IMR-90 (cell line): ENCODE results near the gene LRPAP1. TPM values are rescaled to one million over a fixed set of nuclear protein-coding genes. Genes with fewer than 3 reads are reported as not detected.

Source experiments
- ATAC-seq: fragments of 200-7000 bp; cut with Tn5 transposase; 2 replicates; pipeline ENCODE4 v1.9.1; 2020; ENCODE audit warnings: low read depth, mild to moderate bottlenecking, moderate library complexity
- BruUV-seq: library from RNA; stranded (reverse); fragments of 400-500 nt; replicated peaks from 2 replicates; lab custom pipeline; 2021; lab: Mats Ljungman, UMichigan
- CTCF ChIA-PET: fragments of 300-600 bp; formaldehyde crosslinking; extraction: SDS; loops from one replicate; lab custom pipeline; 2021; ENCODE audit warnings: antibody characterized with exemption; lab: Yijun Ruan, JAX
- POLR2A ChIA-PET: fragments of 300-600 bp; sonication (Branson Sonifier 250); formaldehyde crosslinking; loops from one replicate; lab custom pipeline; 2022; ENCODE audit warnings: antibody characterized with exemption; ENCODE audit not compliant: unreplicated experiment; lab: Charles Lee
- DNase-seq: peaks from one replicate; pipeline ENCODE4 v3.0.0; 2013
- H2AFZ ChIP-seq: replicated peaks from 2 replicates; pipeline ENCODE3; 2013; ENCODE audit warnings: low read length, mild to moderate bottlenecking; ENCODE audit not compliant: poor library complexity
- H2AK5ac ChIP-seq: 2 replicates; pipeline ENCODE4 v1.6.1; 2013; ENCODE audit warnings: low read depth, low read length, inconsistent platforms
- H2AK9ac ChIP-seq: replicated peaks from 2 replicates; pipeline ENCODE3; 2013; ENCODE audit warnings: mild to moderate bottlenecking, low read depth, low read length, moderate library complexity; ENCODE audit not compliant: poor library complexity
- H2BK120ac ChIP-seq: 2 replicates; pipeline ENCODE4 v1.6.1; 2013; ENCODE audit warnings: low read depth, low read length, inconsistent platforms
- H2BK15ac ChIP-seq: 3 replicates; pipeline ENCODE4 v1.6.1; 2013; ENCODE audit warnings: low read depth, low read length, inconsistent platforms
- H2BK20ac ChIP-seq: 2 replicates; pipeline ENCODE4 v1.6.1; 2013; ENCODE audit warnings: low read depth, mild to moderate bottlenecking, inconsistent platforms, low read length, moderate library complexity
- H2BK5ac ChIP-seq: 2 replicates; pipeline ENCODE4 v1.6.1; 2013; ENCODE audit warnings: mild to moderate bottlenecking, low read depth, low read length, inconsistent platforms; ENCODE audit not compliant: poor library complexity, severe bottlenecking
- H3K14ac ChIP-seq: replicated peaks from 2 replicates; pipeline ENCODE4 v1.6.1; 2013; ENCODE audit warnings: low read depth, low read length, inconsistent platforms
- H3K18ac ChIP-seq: 2 replicates; pipeline ENCODE4 v1.6.1; 2013; ENCODE audit warnings: low read depth, low read length, control low read depth
- H3K23ac ChIP-seq: 2 replicates; pipeline ENCODE4 v1.6.1; 2013; ENCODE audit warnings: low read depth, low read length, inconsistent platforms
- H3K27ac ChIP-seq: 2 replicates; pipeline ENCODE4 v1.5.1; 2013; ENCODE audit warnings: mild to moderate bottlenecking, control low read depth, low read length; ENCODE audit not compliant: insufficient read depth
- H3K27me3 ChIP-seq: 2 replicates; pipeline ENCODE4 v1.6.1; 2013; ENCODE audit warnings: low read length; ENCODE audit not compliant: control insufficient read depth, insufficient read depth
- H3K36me3 ChIP-seq: 2 replicates; pipeline ENCODE4 v1.6.1; 2013; ENCODE audit warnings: low read length, mixed read lengths; ENCODE audit not compliant: control insufficient read depth, insufficient read depth
- H3K4ac ChIP-seq: 2 replicates; pipeline ENCODE4 v1.6.1; 2013; ENCODE audit warnings: low read depth, low read length, inconsistent platforms
- H3K4me1 ChIP-seq: 2 replicates; pipeline ENCODE4 v1.6.1; 2013; ENCODE audit warnings: low read length, mixed read lengths; ENCODE audit not compliant: control insufficient read depth, insufficient read depth
- H3K4me2 ChIP-seq: 2 replicates; pipeline ENCODE4 v1.6.1; 2013; ENCODE audit warnings: low read depth, mild to moderate bottlenecking, control low read depth, low read length, moderate library complexity
- H3K4me3 ChIP-seq: 2 replicates; pipeline ENCODE4 v1.5.1; 2013; ENCODE audit warnings: low read depth, mild to moderate bottlenecking, control low read depth, low read length, moderate library complexity; ENCODE audit not compliant: insufficient read depth
- H3K56ac ChIP-seq: 2 replicates; pipeline ENCODE4 v1.6.1; 2013; ENCODE audit warnings: low read length, inconsistent platforms; ENCODE audit not compliant: insufficient read depth; ENCODE audit errors: extremely low read depth
- H3K79me1 ChIP-seq, 2 experiments: 2 replicates each; pipeline ENCODE4 v1.6.1; 2013; ENCODE audit warnings: low read length in 2 of 2, inconsistent platforms in 1 of 2, low read depth in 1 of 2
- H3K9ac ChIP-seq: 2 replicates; pipeline ENCODE4 v1.6.1; 2013; ENCODE audit warnings: low read depth, low read length, control low read depth
- H3K9me1 ChIP-seq: 2 replicates; pipeline ENCODE4 v1.6.1; 2013; ENCODE audit warnings: low read length, inconsistent platforms; ENCODE audit not compliant: insufficient read depth
- H3K9me3 ChIP-seq: 2 replicates; pipeline ENCODE4 v1.6.1; 2013; ENCODE audit warnings: low read length; ENCODE audit not compliant: control insufficient read depth, insufficient read depth
- H4K20me1 ChIP-seq: 2 replicates; pipeline ENCODE4 v1.6.1; 2013; ENCODE audit warnings: low read length, inconsistent platforms; ENCODE audit not compliant: insufficient read depth
- H4K5ac ChIP-seq: 2 replicates; pipeline ENCODE4 v1.6.1; 2013; ENCODE audit warnings: mild to moderate bottlenecking, low read depth, low read length, control low read depth
- H4K8ac ChIP-seq, 2 experiments: 2 replicates each; pipeline ENCODE4 v1.6.1; 2013; ENCODE audit warnings: low read depth in 2 of 2, low read length in 2 of 2, control low read depth in 1 of 2, inconsistent platforms in 1 of 2
- H4K91ac ChIP-seq: 2 replicates; pipeline ENCODE4 v1.6.1; 2013; ENCODE audit warnings: low read depth, low read length, inconsistent platforms; ENCODE audit not compliant: insufficient read depth
- CHD1 ChIP-seq: IDR thresholded peaks from 2 replicates; pipeline ENCODE4 v1.6.1; 2012; ENCODE audit warnings: low read depth, low read length, improper control_type of control experiment
- CTCF ChIP-seq: conservative IDR thresholded peaks from 2 replicates; pipeline ENCODE4 v1.5.1; 2012; ENCODE audit warnings: mild to moderate bottlenecking, low read depth, low read length, improper control_type of control experiment
- ELK1 ChIP-seq: fragments of 150-350 bp; IDR thresholded peaks from 2 replicates; pipeline ENCODE4 v1.6.1; 2016; ENCODE audit warnings: low read depth, mild to moderate bottlenecking, low read length, moderate library complexity, borderline replicate concordance
- FOS ChIP-seq: fragments of 150-350 bp; IDR thresholded peaks from 2 replicates; pipeline ENCODE4 v1.6.1; 2016; ENCODE audit warnings: low read depth, low read length
- MAFK ChIP-seq: IDR thresholded peaks from 2 replicates; pipeline ENCODE4 v1.6.1; 2012; ENCODE audit warnings: low read depth, low read length, improper control_type of control experiment
- POLR2A ChIP-seq: IDR thresholded peaks from 2 replicates; pipeline ENCODE4 v1.6.1; 2012; ENCODE audit warnings: mild to moderate bottlenecking, low read depth, low read length
- RAD21 ChIP-seq: IDR thresholded peaks from 2 replicates; pipeline ENCODE4 v1.6.1; 2012; ENCODE audit warnings: low read length, improper control_type of control experiment
- SMC3 ChIP-seq: fragments of 150-350 bp; IDR thresholded peaks from 2 replicates; pipeline ENCODE4 v1.6.1; 2016; ENCODE audit warnings: low read depth, mild to moderate bottlenecking, antibody characterized with exemption, low read length, moderate library complexity
- WGBS, 2 experiments: methylation state at CpG; one replicate each; pipeline versions ENCODE4 v1.1.5 to v1.1.7; 2013; ENCODE audit warnings: missing lambda C conversion rate in 2 of 2; ENCODE audit not compliant: insufficient read length in 1 of 2; ENCODE audit errors: extremely low coverage in 2 of 2; 5-methylcytosine and 5-hydroxymethylcytosine counted together
- dilution Hi-C: fragments of 300-500 bp; cut with HindIII; formaldehyde crosslinking; loops from one replicate; pipeline ENCODE4 v1.14.3; 2018; ENCODE audit warnings: low sequenced_read_pairs; ENCODE audit not compliant: unreplicated experiment
- in situ Hi-C: fragments of 300-500 bp; cut with MboI; formaldehyde crosslinking; loops from 3 replicates; pipeline ENCODE4 v1.14.3; 2019; ENCODE audit warnings: low sequenced_read_pairs, inconsistent platforms, mixed read lengths
- intact Hi-C: fragments of 100-400 bp; cut with micrococcal nuclease; formaldehyde crosslinking; loops from 2 replicates; pipeline ENCODE4 v1.10.0; 2022
- polyA plus RNA-seq, 3 experiments: library from polyadenylated mRNA; depleted of rRNA; stranded (reverse); fragments of >200 nt; gene quantifications; 2 replicates each; pipeline ENCODE4 v1.2.3, GENCODE V29; 2012; ENCODE audit warnings: low replicate concordance in 1 of 3
- total RNA-seq: library from RNA; depleted of rRNA; stranded (reverse); fragments of >200 nt; gene quantifications from 2 replicates; pipeline ENCODE4 v1.2.3, GENCODE V29; 2012

Gene LRPAP1
- total and polyA plus RNA-seq, 2 of the 4 experiments (the other 2 are of a cell fraction), result 135 to 175 TPM

DNA sequence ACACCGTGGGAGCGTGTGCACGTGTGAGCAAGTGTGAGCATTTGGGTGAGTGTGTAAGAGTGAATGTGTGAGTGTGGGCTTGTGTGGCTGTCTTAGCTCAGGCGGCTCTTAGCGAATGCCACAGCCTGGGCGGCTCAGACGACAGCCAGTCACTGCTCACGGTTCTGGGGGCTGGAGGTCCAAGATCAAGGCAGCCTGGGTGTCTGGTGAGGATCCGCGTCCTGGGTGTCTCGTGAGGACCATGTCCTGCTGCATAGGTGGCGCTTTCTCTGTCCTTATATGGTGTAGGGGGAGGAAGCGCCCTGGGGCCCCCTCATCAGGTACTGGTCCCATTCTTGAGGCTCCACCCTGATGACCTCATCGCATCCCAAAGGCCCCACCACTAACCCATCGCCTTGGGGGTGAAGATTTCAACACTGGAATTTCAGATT, 64.6 kb downstream of the LRPAP1 start:
- CTCF ChIA-PET, result no interaction called here
- Histone ChIP-seq H3K23ac (no peak overlapping the region), H2AK9ac (no peak overlapping the region), H3K9me3 (no peaks in the 10 kb centered on the region), H2AK5ac (no peak overlapping the region), H3K36me3 (no peaks in the 10 kb centered on the region), H4K91ac (no peak overlapping the region), H2BK20ac (no peak overlapping the region), H3K56ac (no peak overlapping the region), H3K14ac (no peak overlapping the region), H4K5ac (no peak overlapping the region), H3K18ac (no peak overlapping the region), H3K9me1 (0 out of 2 replicates have a peak, but pooled peaks cover 5% of the 10 kb centered on the region), H2BK120ac (no peak overlapping the region), H3K4me3 (no peak overlapping the region), H3K79me1 (no peaks in the 10 kb centered on the region), H4K8ac (no peak overlapping the region), H2AFZ (no peak overlapping the region), H3K27ac (no peak overlapping the region), H4K20me1 (0 out of 2 replicates have a peak, but pooled peaks cover 8% of the 10 kb centered on the region), H2BK15ac (no peak overlapping the region), H3K4ac (no peak overlapping the region), H3K4me2 (no peak overlapping the region), H2BK5ac (no peak overlapping the region), H3K27me3 (peaks cover 43% of the 10 kb centered on the region), H3K4me1 (no peaks in the 10 kb centered on the region), H3K9ac (no peak overlapping the region)
- intact Hi-C loops, result no loop called here
- no peak for ATAC-seq
- DNase-seq, result no peak
- BruUV-seq, result no TSS peak
- TF ChIP-seq RAD21 (no peak), CHD1 (no peak), POLR2A (no peak), SMC3 (no peak), ELK1 (no peak), FOS (no peak), CTCF (no peak), MAFK (no peak)
- WGBS, 2 experiments, result 64% methylated on average over 5 of the region's 15 CpGs; no CpG with 5 or more reads in 1 of the 2 experiments
- dilution Hi-C loops, result no loop called here
- POLR2A ChIA-PET, result no interaction called here
- in situ Hi-C loops, result no loop called here
